GM12878 (cell line): Measurements from ENCODE around the gene FERMT1. TPM values are rescaled to one million over a fixed set of nuclear protein-coding genes. Genes with fewer than 3 reads are reported as not detected.

ENCODE experiments used
- ATAC-seq: fragments of 200-7000 bp; cut with Tn5 transposase; 3 replicates; pipeline ENCODE4 v1.9.1; 2020; ENCODE audit warnings: mild to moderate bottlenecking, moderate library complexity
- BruUV-seq: library from RNA; stranded (reverse); fragments of 400-500 nt; replicated peaks from 2 replicates; lab custom pipeline; 2021; lab: Mats Ljungman, UMichigan
- CTCF ChIA-PET: fragments of 300-600 bp; sonication (Branson Sonifier 250); formaldehyde crosslinking; extraction: SDS; loops from one replicate; lab custom pipeline; 2021; ENCODE audit warnings: inconsistent platforms; lab: Yijun Ruan, JAX
- POLR2A ChIA-PET: fragments of 350-600 bp; formaldehyde crosslinking; extraction: SDS; loops from one replicate; lab custom pipeline; 2021; ENCODE audit warnings: inconsistent platforms; lab: Charles Lee
- RAD21 ChIA-PET: fragments of 300-600 bp; sonication (Branson Sonifier 250); formaldehyde crosslinking; loops from one replicate; lab custom pipeline; 2023; ENCODE audit warnings: antibody characterized with exemption; ENCODE audit not compliant: unreplicated experiment; lab: Charles Lee
- SMC1A ChIA-PET: fragments of 300-600 bp; sonication (Branson Sonifier 250); formaldehyde crosslinking; loops from one replicate; lab custom pipeline; 2023; ENCODE audit not compliant: unreplicated experiment, uncharacterized antibody; lab: Charles Lee
- DNase-seq: peaks from one replicate; pipeline ENCODE4 v3.0.0-alpha.2; 2011; ENCODE audit warnings: low read depth, low spot score
- FAIRE-seq: peaks from 3 replicates; lab custom pipeline; 2011; peaks lifted over from hg19 to GRCh38; lab: Jason Lieb, UNC
- H2AFZ ChIP-seq: 2 replicates; pipeline ENCODE4 v1.6.0; 2011; ENCODE audit warnings: low read depth, low read length, control low read depth; ENCODE audit not compliant: control insufficient read depth
- H3K27ac ChIP-seq: 2 replicates; pipeline ENCODE4 v1.5.1; 2011; ENCODE audit warnings: control low read depth; ENCODE audit not compliant: control insufficient read depth, insufficient read depth
- H3K27me3 ChIP-seq, 2 experiments: replicated peaks in 1 of 2; 2 replicates each; pipeline versions ENCODE4 v1.6.0 to v1.6.1; 2011; ENCODE audit warnings: low read length in 1 of 2; ENCODE audit not compliant: control insufficient read depth in 2 of 2, insufficient read depth in 2 of 2
- H3K36me3 ChIP-seq, 2 experiments: 2 replicates each; pipeline ENCODE4 v1.5.1; 2011; ENCODE audit warnings: low read length in 1 of 2; ENCODE audit not compliant: control insufficient read depth in 2 of 2, insufficient read depth in 2 of 2
- H3K4me1 ChIP-seq: 2 replicates; pipeline ENCODE4 v1.6.1; 2011; ENCODE audit warnings: mild to moderate bottlenecking, low read length, moderate library complexity, mixed read lengths; ENCODE audit not compliant: control insufficient read depth, insufficient read depth
- H3K4me2 ChIP-seq: 2 replicates; pipeline ENCODE4 v1.6.0; 2011; ENCODE audit warnings: control low read depth; ENCODE audit not compliant: control insufficient read depth, insufficient read depth
- H3K4me3 ChIP-seq: fragments of 200-600 bp; sonication (generic); 2 replicates; pipeline ENCODE4 v1.5.1; 2016
- H3K79me2 ChIP-seq: 2 replicates; pipeline ENCODE4 v1.6.0; 2011; ENCODE audit warnings: low read length; ENCODE audit not compliant: control insufficient read depth, insufficient read depth
- H3K9ac ChIP-seq: 2 replicates; pipeline ENCODE4 v1.8.0; 2011; ENCODE audit warnings: low read length, control low read depth, mixed read lengths; ENCODE audit not compliant: control insufficient read depth, insufficient read depth
- H3K9me3 ChIP-seq: replicated peaks from 3 replicates; pipeline ENCODE4 v1.5.1; 2011; ENCODE audit warnings: mild to moderate bottlenecking, low read length; ENCODE audit not compliant: control insufficient read depth, insufficient read depth
- H4K20me1 ChIP-seq: 2 replicates; pipeline ENCODE4 v1.6.0; 2011; ENCODE audit not compliant: control insufficient read depth, insufficient read depth
- CHD1 ChIP-seq: IDR thresholded peaks from 2 replicates; pipeline ENCODE4 v1.6.1; 2012; ENCODE audit warnings: low read depth, low read length, improper control_type of control experiment
- ESRRA ChIP-seq: IDR thresholded peaks from 2 replicates; pipeline ENCODE4 v1.6.1; 2012; ENCODE audit warnings: mild to moderate bottlenecking, low read length, improper control_type of control experiment
- FOS ChIP-seq: IDR thresholded peaks from 3 replicates; pipeline ENCODE4 v1.6.1; 2011; ENCODE audit warnings: borderline replicate concordance; ENCODE audit not compliant: insufficient read length; ENCODE audit errors: extremely low read depth
- IKZF1 ChIP-seq: fragments of 450-650 bp; conservative IDR thresholded peaks from 2 replicates; pipeline ENCODE4 v1.6.1; 2017; ENCODE audit warnings: antibody characterized with exemption, mild to moderate bottlenecking
- KAT2A ChIP-seq: conservative IDR thresholded peaks from 2 replicates; pipeline ENCODE4 v1.6.1; 2011; ENCODE audit warnings: low read depth, low read length; ENCODE audit not compliant: control insufficient read depth
- MEF2A ChIP-seq: IDR thresholded peaks from 2 replicates; pipeline ENCODE4 v1.6.1; 2011; ENCODE audit warnings: low read depth, mild to moderate bottlenecking, low read length, moderate library complexity; ENCODE audit not compliant: insufficient read depth
- MXI1 ChIP-seq: fragments of 150-350 bp; IDR thresholded peaks from 2 replicates; pipeline ENCODE4 v1.6.1; 2011; ENCODE audit warnings: low read depth, mild to moderate bottlenecking, inconsistent platforms, low read length, improper control_type of control experiment
- MYB ChIP-seq: fragments of 150-350 bp; IDR thresholded peaks from 2 replicates; pipeline ENCODE4 v1.6.1; 2014; ENCODE audit warnings: mild to moderate bottlenecking, low read depth, low read length, borderline replicate concordance
- NFYA ChIP-seq: IDR thresholded peaks from 2 replicates; pipeline ENCODE4 v1.6.1; 2011; ENCODE audit warnings: low read depth, mild to moderate bottlenecking, low read length, improper control_type of control experiment, borderline replicate concordance
- POLR2AphosphoS2 ChIP-seq: IDR thresholded peaks from 2 replicates; pipeline ENCODE4 v1.6.1; 2011; ENCODE audit warnings: low read depth, mild to moderate bottlenecking, low read length, improper control_type of control experiment, moderate library complexity
- RB1 ChIP-seq: fragments of 450-650 bp; formaldehyde crosslinking; IDR thresholded peaks from 2 replicates; pipeline ENCODE4 v1.6.1; 2017; ENCODE audit warnings: mild to moderate bottlenecking, borderline replicate concordance
- RELA ChIP-seq: fragments of 450-650 bp; IDR thresholded peaks from 2 replicates; pipeline ENCODE4 v1.8.0; 2014; ENCODE audit warnings: borderline replicate concordance; ENCODE audit not compliant: partially characterized antibody
- ZNF24 ChIP-seq: fragments of 450-650 bp; IDR thresholded peaks from 2 replicates; pipeline ENCODE4 v1.6.1; 2017; ENCODE audit warnings: antibody characterized with exemption, mild to moderate bottlenecking
- WGBS: methylation state at CpG from one replicate; pipeline ENCODE4 v1.1.6; 2016; ENCODE audit warnings: low lambda C conversion rate; ENCODE audit not compliant: insufficient replicate concordance, insufficient coverage; ENCODE audit errors: missing lambda C conversion rate; 5-methylcytosine and 5-hydroxymethylcytosine counted together
- in situ Hi-C: fragments of 300-500 bp; cut with MboI; formaldehyde crosslinking; loops from 9 replicates; pipeline ENCODE4 v1.14.3; 2018; ENCODE audit warnings: mixed read lengths
- intact Hi-C: fragments of 100-400 bp; cut with micrococcal nuclease; formaldehyde crosslinking; loops from one replicate; pipeline ENCODE4 v1.14.2; 2022; ENCODE audit not compliant: unreplicated experiment
- polyA plus RNA-seq, 11 experiments: library from polyadenylated mRNA; depleted of rRNA in 4 of 11; unstranded in 6 of 11; stranded (reverse) in 5 of 11; fragments of >200 nt; fragmentation: Nextera tagmentation in 4 of 11; fragmentation: Illumina TruSeq in 1 of 11; extraction: Ambion mirVana in 4 of 11; extraction: Trizol in 1 of 11; gene quantifications; 1 replicate in 1 of 11; 2 replicates in 10 of 11; pipeline versions ENCODE4 v1.2.1 to v1.2.3, GENCODE V29; 2011 to 2016; ENCODE audit warnings: inconsistent platforms in 2 of 11, missing spikeins in 2 of 11, low read depth in 1 of 11
- total RNA-seq, 4 experiments: library from RNA; depleted of rRNA in 3 of 4; stranded (reverse); fragments of >200 nt in 3 of 4; fragmentation: Illumina TruSeq in 1 of 4; extraction: Trizol in 1 of 4; gene quantifications; 2 replicates each; pipeline versions ENCODE4 v1.2.1 to v1.2.3, GENCODE V29; 2013 to 2021
- TF ChIP-seq, protein P1 (sequence below): IDR thresholded peaks from 2 replicates; pipeline ENCODE4 v1.6.1; 2012; ENCODE audit warnings: low read depth, low read length, improper control_type of control experiment
- TF ChIP-seq, protein P2 (sequence below): fragments of 450-650 bp; IDR thresholded peaks from 2 replicates; pipeline ENCODE4 v1.6.1; 2017; ENCODE audit warnings: borderline replicate concordance

Gene FERMT1
- total and polyA plus RNA-seq, 10 of the 15 experiments (the other 5 are each of a cell fraction or from before 2014, with no cell fraction given), result 0.04 to 3.1 (median 0.45) TPM

DNA sequence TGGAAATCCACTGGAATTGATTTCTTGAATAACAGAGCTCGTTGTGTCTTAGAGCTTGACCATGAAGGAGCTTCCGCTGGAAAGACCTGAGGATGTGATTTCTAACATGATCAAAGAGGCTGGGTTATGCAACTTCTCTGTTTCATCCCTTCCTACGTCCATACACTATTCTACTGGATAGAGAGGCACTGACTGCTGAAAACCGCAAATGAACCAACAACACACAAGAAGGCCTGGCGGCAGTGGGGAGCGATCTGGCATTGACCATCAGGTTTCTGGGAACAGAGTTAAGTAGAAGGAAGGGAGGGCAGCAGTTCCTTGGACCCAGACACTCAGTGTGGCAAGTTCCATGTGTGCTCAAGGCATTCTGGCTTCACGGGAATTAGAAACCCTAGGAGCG is 82.3 kb downstream of the FERMT1 start:
- Histone ChIP-seq H3K9me3 (no peaks in the 10 kb centered on the region), H3K9ac (no peak overlapping the region), H3K4me3 (no peak overlapping the region), H2AFZ (no peak overlapping the region), H3K36me3 (peaks cover 11 to 22% of the 10 kb centered on the region in 2 experiments), H3K79me2 (no peaks in the 10 kb centered on the region), H3K4me2 (no peak overlapping the region), H3K27me3 (no peaks in the 10 kb centered on the region), H4K20me1 (no peaks in the 10 kb centered on the region), H3K27ac (no peak overlapping the region), H3K4me1 (no peaks in the 10 kb centered on the region)
- in situ Hi-C loops (no loop called here), intact Hi-C loops (no loop called here)
- POLR2A ChIA-PET, result interaction anchor here (0.6 to 0.8 kb wide), 2 partner anchors 16 to 167 kb away, joined by 4 to 5 read pairs; no protein-coding TSS in a partner anchor
- FAIRE-seq, result no peak
- DNase-seq, result no peak
- SMC1A ChIA-PET, result interaction anchor here (0.7 kb wide), 1 partner anchor 85 kb away, joined by 3 read pairs; no protein-coding TSS in a partner anchor
- CTCF ChIA-PET, result no interaction called here
- WGBS, result 99% methylated on average over 8 of the region's 8 CpGs
- ATAC-seq, result no peak
- TF ChIP-seq MYB, result no peak
- RAD21 ChIA-PET, result no interaction called here
- no TSS peak for BruUV-seq

DNA sequence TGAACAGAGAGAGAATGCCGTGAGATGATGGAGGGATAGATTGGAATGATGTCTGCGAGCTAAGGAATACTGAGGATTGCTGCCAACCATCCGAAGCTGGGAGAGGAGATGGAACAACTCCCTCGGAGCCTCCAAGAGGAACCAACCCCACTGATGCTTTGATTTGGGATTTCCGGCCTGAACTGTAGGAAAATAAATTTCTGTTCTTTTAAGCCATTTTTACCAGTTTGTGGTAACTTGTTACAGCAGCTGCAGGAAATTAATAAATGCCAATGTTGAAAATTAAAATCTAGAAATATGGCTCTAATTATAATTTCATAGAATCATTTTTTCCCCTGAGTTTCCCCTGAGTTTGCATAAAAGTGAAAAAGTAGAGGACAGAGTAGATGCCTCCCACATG is 83.1 kb downstream of the FERMT1 start:
- H3K36me3 ChIP-seq, result peaks cover 11 to 22% of the 10 kb centered on the region in 2 experiments
- no peaks in the 10 kb centered on the region for H4K20me1 ChIP-seq
- no peaks in the 10 kb centered on the region for H3K9me3 ChIP-seq
- H3K27ac ChIP-seq, result no peak overlapping the region
- ChIA-PET RAD21 (no interaction called here), CTCF (interaction anchor here (0.6 kb wide), 2 partner anchors 31 to 197 kb away, joined by 3 read pairs; no protein-coding TSS in a partner anchor)
- in situ Hi-C loops (no loop called here), intact Hi-C loops (no loop called here)
- TF ChIP-seq IKZF1 (no peak), KAT2A (no peak), MEF2A (no peak), MXI1 (no peak), FOS (no peak), RB1 (no peak), POLR2AphosphoS2 (no peak), NFYA (no peak), ZNF24 (no peak), CHD1 (no peak), ESRRA (no peak), RELA (no peak)
- TF ChIP-seq, protein P1, sequence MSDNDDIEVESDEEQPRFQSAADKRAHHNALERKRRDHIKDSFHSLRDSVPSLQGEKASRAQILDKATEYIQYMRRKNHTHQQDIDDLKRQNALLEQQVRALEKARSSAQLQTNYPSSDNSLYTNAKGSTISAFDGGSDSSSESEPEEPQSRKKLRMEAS, result no peak
- TF ChIP-seq, protein P2, sequence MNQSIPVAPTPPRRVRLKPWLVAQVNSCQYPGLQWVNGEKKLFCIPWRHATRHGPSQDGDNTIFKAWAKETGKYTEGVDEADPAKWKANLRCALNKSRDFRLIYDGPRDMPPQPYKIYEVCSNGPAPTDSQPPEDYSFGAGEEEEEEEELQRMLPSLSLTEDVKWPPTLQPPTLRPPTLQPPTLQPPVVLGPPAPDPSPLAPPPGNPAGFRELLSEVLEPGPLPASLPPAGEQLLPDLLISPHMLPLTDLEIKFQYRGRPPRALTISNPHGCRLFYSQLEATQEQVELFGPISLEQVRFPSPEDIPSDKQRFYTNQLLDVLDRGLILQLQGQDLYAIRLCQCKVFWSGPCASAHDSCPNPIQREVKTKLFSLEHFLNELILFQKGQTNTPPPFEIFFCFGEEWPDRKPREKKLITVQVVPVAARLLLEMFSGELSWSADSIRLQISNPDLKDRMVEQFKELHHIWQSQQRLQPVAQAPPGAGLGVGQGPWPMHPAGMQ, result no peak
- TF ChIP-seq, all 136 proteins: peak for 0
- ChIA-PET SMC1A (no interaction called here), POLR2A (interaction anchor here (0.6 kb wide), 1 partner anchor 166 kb away, joined by 4 read pairs; no protein-coding TSS in a partner anchor)
- Histone ChIP-seq H2AFZ (no peak overlapping the region), H3K27me3 (no peaks in the 10 kb centered on the region), H3K79me2 (no peaks in the 10 kb centered on the region), H3K4me2 (no peak overlapping the region), H3K9ac (no peak overlapping the region), H3K4me1 (no peaks in the 10 kb centered on the region), H3K4me3 (no peak overlapping the region)
- FAIRE-seq (no peak), DNase-seq (no peak), ATAC-seq (no peak)
- WGBS, result 99% methylated on average over 5 of the region's 5 CpGs
- no TSS peak for BruUV-seq
